Testis (tissue), 2 donors: ENCODE data around the gene SMYD3.
"Not testable (repeated sequence)": the region's sequence is repeated elsewhere in the genome, so short reads cannot be mapped to it uniquely, and the experiment has no call there.

Experiments
- CTCF ChIP-seq, 3 experiments: fragments of 450-650 bp in 2 of 3; fragments of 200-600 bp in 1 of 3; sonication (generic) in 1 of 3; IDR thresholded peaks; one replicate each; pipeline ENCODE4 v1.5.1; 2016 to 2019; ENCODE audit warnings: antibody characterized with exemption in 3 of 3, mild to moderate bottlenecking in 2 of 3, moderate library complexity in 1 of 3
- POLR2A ChIP-seq: fragments of 450-650 bp; IDR thresholded peaks from one replicate; pipeline ENCODE4 v1.6.1; 2017; ENCODE audit warnings: antibody characterized with exemption, mild to moderate bottlenecking, moderate library complexity

DNA sequence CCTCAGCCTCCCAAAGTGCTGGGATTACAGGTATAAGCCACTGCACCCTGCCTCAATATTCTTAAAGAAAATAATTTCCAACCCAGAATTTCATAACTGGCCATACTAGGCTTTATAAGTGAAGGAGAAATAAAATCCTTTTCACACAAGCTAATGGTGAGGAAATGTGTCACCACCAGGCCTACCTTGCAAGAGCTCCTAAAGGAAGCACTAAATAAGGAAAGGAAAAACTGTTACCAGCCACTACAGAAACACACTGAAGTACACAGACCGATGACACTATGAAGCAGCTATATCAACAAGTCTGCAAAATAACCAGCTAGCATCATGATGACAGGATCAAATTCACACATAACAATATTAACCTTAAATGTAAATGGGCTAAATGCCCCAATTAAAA lies 565.3 kb downstream of the SMYD3 start:
- not testable (repeated sequence) for TF ChIP-seq CTCF (IDR thresholded peaks at IDR 0.05); POLR2A
